GM23338 (cell line): ENCODE data around the gene ZNF496. TPM values are rescaled to one million over a fixed set of nuclear protein-coding genes. Genes with fewer than 3 reads are reported as not detected.

Experiments used
- ATAC-seq: fragments of 200-7000 bp; cut with Tn5 transposase; 3 replicates; pipeline ENCODE4 v1.9.1; 2020
- DNase-seq: peaks from one replicate; pipeline ENCODE4 v3.0.0-alpha.2; 2015; ENCODE audit warnings: low spot score
- H2AFZ ChIP-seq: fragments of 200-600 bp; sonication (generic); 2 replicates; pipeline ENCODE4 v1.8.0; 2016; ENCODE audit warnings: antibody characterized with exemption, mild to moderate bottlenecking, moderate library complexity
- H3F3A ChIP-seq: fragments of 200-600 bp; sonication (generic); replicated peaks from 2 replicates; pipeline ENCODE4 v1.8.0; 2017; ENCODE audit warnings: antibody characterized with exemption, mixed run types, low read depth
- H3K27ac ChIP-seq: fragments of 200-600 bp; sonication (generic); 2 replicates; pipeline ENCODE4 v1.6.1; 2016; ENCODE audit warnings: low read depth
- H3K27me3 ChIP-seq: fragments of 200-600 bp; sonication (generic); 2 replicates; pipeline ENCODE4 v1.8.0; 2016; ENCODE audit warnings: mild to moderate bottlenecking, mixed run types, moderate library complexity; ENCODE audit not compliant: insufficient read depth
- H3K36me3 ChIP-seq: fragments of 200-600 bp; sonication (generic); 2 replicates; pipeline ENCODE4 v1.8.0; 2016; ENCODE audit warnings: mild to moderate bottlenecking; ENCODE audit not compliant: insufficient read depth
- H3K4me1 ChIP-seq: fragments of 200-600 bp; sonication (generic); 2 replicates; pipeline ENCODE4 v1.8.0; 2016; ENCODE audit warnings: mild to moderate bottlenecking, moderate library complexity; ENCODE audit not compliant: insufficient read depth
- H3K4me2 ChIP-seq: fragments of 200-600 bp; sonication (generic); 2 replicates; pipeline ENCODE4 v1.7.1; 2017; ENCODE audit warnings: mixed run types
- H3K4me3 ChIP-seq: fragments of 200-600 bp; sonication (generic); 2 replicates; pipeline ENCODE4 v1.6.1; 2016; ENCODE audit warnings: mixed run types
- H3K79me2 ChIP-seq: fragments of 200-600 bp; sonication (generic); replicated peaks from 2 replicates; pipeline ENCODE4 v1.8.0; 2017; ENCODE audit warnings: mild to moderate bottlenecking; ENCODE audit not compliant: insufficient read depth
- H3K9me2 ChIP-seq: fragments of 200-600 bp; sonication (generic); 2 replicates; pipeline ENCODE4 v1.8.0; 2017; ENCODE audit not compliant: insufficient read depth
- H4K20me1 ChIP-seq: fragments of 200-600 bp; sonication (generic); replicated peaks from 2 replicates; pipeline ENCODE4 v1.8.0; 2017; ENCODE audit warnings: mild to moderate bottlenecking; ENCODE audit not compliant: insufficient read depth
- H3K27ac Mint-ChIP-seq: 2 replicates; pipeline ENCODE4 v1.8.0; 2020; ENCODE audit warnings: inconsistent platforms, mild to moderate bottlenecking, moderate library complexity, mixed read lengths
- H3K27me3 Mint-ChIP-seq: 3 replicates; pipeline ENCODE4 v1.8.0; 2022; ENCODE audit warnings: low read depth, mild to moderate bottlenecking, moderate library complexity, mixed read lengths, inconsistent platforms; ENCODE audit not compliant: insufficient read depth, poor library complexity
- H3K36me3 Mint-ChIP-seq: 3 replicates; pipeline ENCODE4 v1.8.0; 2021; ENCODE audit warnings: low read depth, mild to moderate bottlenecking, inconsistent platforms, moderate library complexity, mixed read lengths
- H3K4me1 Mint-ChIP-seq: 3 replicates; pipeline ENCODE4 v1.8.0; 2020; ENCODE audit warnings: mild to moderate bottlenecking, inconsistent platforms, mixed read lengths
- H3K4me3 Mint-ChIP-seq: 3 replicates; pipeline ENCODE4 v1.8.0; 2021; ENCODE audit warnings: moderate library complexity, mild to moderate bottlenecking, inconsistent platforms, mixed read lengths
- H3K9me3 Mint-ChIP-seq: 3 replicates; pipeline ENCODE4 v1.8.0; 2020; ENCODE audit warnings: moderate library complexity, mild to moderate bottlenecking, inconsistent platforms, mixed read lengths
- CREB1 ChIP-seq: fragments of 250-450 bp; sonication (Bioruptor Pico); IDR thresholded peaks from 2 replicates; pipeline ENCODE4 v1.5.0; 2020; ENCODE audit warnings: low read depth, mild to moderate bottlenecking, moderate library complexity
- CTCF ChIP-seq, 2 experiments: fragments of 200-600 bp in 1 of 2; sonication (generic) in 1 of 2; conservative IDR thresholded peaks; 2 replicates each; pipeline versions ENCODE4 v1.5.1 to v1.6.1; 2016 to 2017; ENCODE audit warnings: antibody characterized with exemption in 2 of 2, low read depth in 2 of 2, mild to moderate bottlenecking in 2 of 2, moderate library complexity in 1 of 2
- ETS1 ChIP-seq: IDR thresholded peaks from 2 replicates; pipeline ENCODE4 v1.6.1; 2016; ENCODE audit warnings: antibody characterized with exemption
- EZH2 ChIP-seq: fragments of 200-600 bp; sonication (generic); IDR thresholded peaks from one replicate; pipeline ENCODE4 v1.8.0; 2017; ENCODE audit warnings: antibody characterized with exemption, mild to moderate bottlenecking, low read depth; ENCODE audit not compliant: unreplicated experiment
- JUNB ChIP-seq: IDR thresholded peaks from one replicate; pipeline ENCODE4 v1.6.1; 2016; ENCODE audit warnings: antibody characterized with exemption; ENCODE audit not compliant: unreplicated experiment
- NANOG ChIP-seq: IDR thresholded peaks from 2 replicates; pipeline ENCODE4 v1.6.1; 2016; ENCODE audit warnings: antibody characterized with exemption, borderline replicate concordance
- POLR2AphosphoS5 ChIP-seq: IDR thresholded peaks from 2 replicates; pipeline ENCODE4 v1.6.1; 2016; ENCODE audit warnings: antibody characterized with exemption, low read depth
- REST ChIP-seq: IDR thresholded peaks from one replicate; pipeline ENCODE4 v1.6.1; 2018; ENCODE audit warnings: antibody characterized with exemption; ENCODE audit not compliant: unreplicated experiment
- STAT1 ChIP-seq: IDR thresholded peaks from one replicate; pipeline ENCODE4 v1.6.1; 2016; ENCODE audit warnings: antibody characterized with exemption; ENCODE audit not compliant: unreplicated experiment
- ZNF331 ChIP-seq: fragments of 250-450 bp; sonication (Bioruptor Pico); IDR thresholded peaks from 2 replicates; pipeline ENCODE4 v1.5.0; 2020; ENCODE audit warnings: low read depth, mild to moderate bottlenecking, moderate library complexity
- ZNF462 ChIP-seq: fragments of 250-450 bp; sonication (Bioruptor Pico); IDR thresholded peaks from 2 replicates; pipeline ENCODE4 v1.5.0; 2020; ENCODE audit warnings: mild to moderate bottlenecking, moderate library complexity
- polyA plus RNA-seq: library from polyadenylated mRNA; unstranded; fragments of >200 nt; fragmentation: Nextera tagmentation; extraction: Ambion mirVana; gene quantifications from 2 replicates; pipeline ENCODE4 v1.2.1, GENCODE V29; 2016
- total RNA-seq: library from RNA; depleted of rRNA; stranded (reverse); fragments of >200 nt; shearing (Covaris generic); gene quantifications from 2 replicates; pipeline ENCODE4 v1.2.3, GENCODE V29; 2014

The ZNF496 gene
- total and polyA plus RNA-seq, 2 experiments from 2014 or later = 22.0 to 127 TPM

GRCh38 chr1:247350587-247350986, 18.9 kb upstream of the ZNF496 start (continued):
- no peak for TF ChIP-seq REST
- TF ChIP-seq ZNF331 (CRISPR knock-in tag) = no peak
- TF ChIP-seq CREB1 (CRISPR knock-in tag) = no peak

- Histone ChIP-seq H3F3A (no peaks in the 10 kb centered on the region), H3K4me3 (peak overlapping the region; percentile 54), H3K4me2 (peak overlapping the region; percentile 78), H3K9me2 (no peaks in the 10 kb centered on the region), H3K4me1 (peaks cover 8% of the 10 kb centered on the region; the same call in 1 of the 2 replicates), H3K27me3 (no peaks in the 10 kb centered on the region), H3K36me3 (no peaks in the 10 kb centered on the region), H4K20me1 (no peaks in the 10 kb centered on the region; the same call in 1 of the 2 replicates), H2AFZ (peak overlapping the region; percentile 20; the same call in 1 of the 2 replicates), H3K79me2 (no peaks in the 10 kb centered on the region), H3K27ac (no peak overlapping the region)
- H3K9me3 Mint-ChIP-seq = peaks cover 16% of the 10 kb centered on the region
- H3K4me1 Mint-ChIP-seq = 0 out of 3 replicates have a peak, but pooled peaks cover 6% of the 10 kb centered on the region
- TF ChIP-seq ETS1 (no peak), NANOG (no peak), EZH2 (no peak), POLR2AphosphoS5 (peak; percentile 50), CTCF (conservative IDR thresholded peaks at IDR 0.05; ENCODE audit: low read depth in 2 of 2) (no peak), ZNF462 (no peak), STAT1 (no peak), CREB1 (CRISPR knock-in tag) (no peak), JUNB (no peak)
- H3K27ac Mint-ChIP-seq = no peak overlapping the region
- H3K27me3 Mint-ChIP-seq = peaks cover 9% of the 10 kb centered on the region
- DNase-seq (peak; percentile 67), ATAC-seq (peak; percentile 80)
- peak overlapping the region; percentile 59; the same call in 2 of the 3 replicates for H3K4me3 Mint-ChIP-seq
- peaks cover 23% of the 10 kb centered on the region for H3K36me3 Mint-ChIP-seq
These were observed 16.0 kb upstream of the ZNF496 start for GRCh38 chr1:247347477-247348222.
